HTERT RPE-1 (cell line): ENCODE measurements around the gene GHR.

Source experiments
- in situ Hi-C: fragments of 300-500 bp; cut with MboI; formaldehyde crosslinking; loops from 4 replicates; pipeline ENCODE4 v1.14.3; 2020; ENCODE audit warnings: low sequenced_read_pairs

GHR gene

GRCh38 chr5:42423285-42424165 is at the start of gene GHR:
TSS of gene GHR (plus strand) at chr5:42423439. CDS start at chr5:42565875, 142,436 bp downstream.
- in situ Hi-C loops, result no loop called here

GRCh38 chr5:42374679-42375273 is 48.5 kb upstream of the GHR start:
- in situ Hi-C loops, result no loop called here

GRCh38 chr5:42377496-42377895 is 45.7 kb upstream of the GHR start:
- in situ Hi-C loops, result no loop called here

GRCh38 chr5:42381973-42382372 is 41.3 kb upstream of the GHR start:
- in situ Hi-C loops, result no loop called here

GRCh38 chr5:42387563-42387962 is 35.7 kb upstream of the GHR start:
- in situ Hi-C loops, result no loop called here

GRCh38 chr5:42390115-42390514 is 33.1 kb upstream of the GHR start:
- in situ Hi-C loops, result no loop called here

- in situ Hi-C loops, result no loop called here
These were observed 30.3 kb upstream of the GHR start for GRCh38 chr5:42392917-42393316.

GRCh38 chr5:42396111-42396510 is 27.1 kb upstream of the GHR start:
- in situ Hi-C loops, result no loop called here

- in situ Hi-C loops, result no loop called here
These were observed 26.0 kb upstream of the GHR start for GRCh38 chr5:42397267-42397666.

- in situ Hi-C loops, result no loop called here
These were observed 23.5 kb upstream of the GHR start for GRCh38 chr5:42399702-42400101.

- in situ Hi-C loops, result no loop called here
These were observed 22.8 kb upstream of the GHR start for GRCh38 chr5:42400474-42400873.

GRCh38 chr5:42403236-42403635 is 20.0 kb upstream of the GHR start:
- in situ Hi-C loops, result no loop called here

GRCh38 chr5:42404366-42404765 is 18.9 kb upstream of the GHR start:
- in situ Hi-C loops, result no loop called here

- in situ Hi-C loops, result no loop called here
These were observed 3.9 kb upstream of the GHR start for GRCh38 chr5:42419294-42419693.

- in situ Hi-C loops, result no loop called here
These were observed 471 bp upstream of the GHR start for GRCh38 chr5:42422656-42423280.

- in situ Hi-C loops, result no loop called here
These were observed 2.8 kb downstream of the GHR start for GRCh38 chr5:42426016-42426415.

GRCh38 chr5:42429694-42430093 is 6.5 kb downstream of the GHR start:
- in situ Hi-C loops, result no loop called here

GRCh38 chr5:42434047-42434724 is 10.9 kb downstream of the GHR start:
- in situ Hi-C loops, result no loop called here

- in situ Hi-C loops, result no loop called here
These were observed 12.8 kb downstream of the GHR start for GRCh38 chr5:42436051-42436450.

GRCh38 chr5:42454216-42454995 is 31.2 kb downstream of the GHR start:
- in situ Hi-C loops, result no loop called here

- in situ Hi-C loops, result no loop called here
These were observed 37.8 kb downstream of the GHR start for GRCh38 chr5:42461033-42461432.
